ENCODE measurements around the gene KCTD13.
"Not testable (repeated sequence)": the region's sequence is repeated elsewhere in the genome, so short reads cannot be mapped to it uniquely, and the experiment has no call there.

KCTD13 gene

DNA sequence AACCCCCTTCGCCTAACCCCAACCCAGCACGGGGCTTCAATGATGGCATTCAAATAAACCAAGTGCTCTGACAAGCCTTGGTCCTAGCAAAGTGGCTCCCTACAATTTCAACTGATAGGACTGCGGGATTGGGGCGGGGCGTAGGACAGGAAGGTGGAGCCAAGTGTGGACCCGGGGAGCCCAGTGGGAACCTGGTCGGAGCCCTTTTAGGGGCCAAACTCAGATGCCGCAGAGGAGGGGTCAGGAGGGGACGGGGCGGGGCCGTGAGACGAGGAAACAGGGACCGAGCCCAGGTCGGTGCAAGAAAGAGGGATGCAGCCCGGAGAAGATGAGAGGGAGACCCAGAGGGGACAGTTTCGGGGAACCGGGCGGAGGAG lies 49.8 kb downstream of the KCTD13 start:
- TF ChIP-seq, protein P1, sequence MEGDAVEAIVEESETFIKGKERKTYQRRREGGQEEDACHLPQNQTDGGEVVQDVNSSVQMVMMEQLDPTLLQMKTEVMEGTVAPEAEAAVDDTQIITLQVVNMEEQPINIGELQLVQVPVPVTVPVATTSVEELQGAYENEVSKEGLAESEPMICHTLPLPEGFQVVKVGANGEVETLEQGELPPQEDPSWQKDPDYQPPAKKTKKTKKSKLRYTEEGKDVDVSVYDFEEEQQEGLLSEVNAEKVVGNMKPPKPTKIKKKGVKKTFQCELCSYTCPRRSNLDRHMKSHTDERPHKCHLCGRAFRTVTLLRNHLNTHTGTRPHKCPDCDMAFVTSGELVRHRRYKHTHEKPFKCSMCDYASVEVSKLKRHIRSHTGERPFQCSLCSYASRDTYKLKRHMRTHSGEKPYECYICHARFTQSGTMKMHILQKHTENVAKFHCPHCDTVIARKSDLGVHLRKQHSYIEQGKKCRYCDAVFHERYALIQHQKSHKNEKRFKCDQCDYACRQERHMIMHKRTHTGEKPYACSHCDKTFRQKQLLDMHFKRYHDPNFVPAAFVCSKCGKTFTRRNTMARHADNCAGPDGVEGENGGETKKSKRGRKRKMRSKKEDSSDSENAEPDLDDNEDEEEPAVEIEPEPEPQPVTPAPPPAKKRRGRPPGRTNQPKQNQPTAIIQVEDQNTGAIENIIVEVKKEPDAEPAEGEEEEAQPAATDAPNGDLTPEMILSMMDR (IDR thresholded peaks at IDR 0.05; ENCODE audit: low read depth, low read length): no peak
- DNase-seq (ENCODE audit: extremely low read depth, low read depth): no peak

DNA sequence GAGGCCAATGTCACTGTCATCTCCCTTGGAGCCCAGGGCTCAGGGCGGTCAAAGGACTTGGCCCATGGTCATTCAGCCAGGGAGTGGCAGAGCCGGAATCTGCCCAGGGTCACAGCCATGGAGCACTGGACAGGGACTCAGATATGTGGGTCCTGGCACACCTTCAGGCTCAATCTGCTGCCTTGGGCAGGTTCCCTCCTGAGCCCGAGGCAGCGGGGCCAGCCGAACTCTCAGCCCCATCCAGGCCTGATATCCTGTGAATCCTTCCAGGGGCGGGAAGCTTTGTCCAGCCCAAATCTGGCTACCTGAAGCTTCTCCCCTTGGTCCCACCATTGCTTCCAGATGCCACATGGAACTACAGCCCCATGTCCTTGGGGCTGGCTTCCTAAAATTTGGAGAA lies 50.8 kb downstream of the KCTD13 start:
- DNase-seq (ENCODE audit: extremely low read depth, low read depth): no peak
- TF ChIP-seq, protein P1 (IDR thresholded peaks at IDR 0.05; ENCODE audit: low read depth, low read length): no peak

DNA sequence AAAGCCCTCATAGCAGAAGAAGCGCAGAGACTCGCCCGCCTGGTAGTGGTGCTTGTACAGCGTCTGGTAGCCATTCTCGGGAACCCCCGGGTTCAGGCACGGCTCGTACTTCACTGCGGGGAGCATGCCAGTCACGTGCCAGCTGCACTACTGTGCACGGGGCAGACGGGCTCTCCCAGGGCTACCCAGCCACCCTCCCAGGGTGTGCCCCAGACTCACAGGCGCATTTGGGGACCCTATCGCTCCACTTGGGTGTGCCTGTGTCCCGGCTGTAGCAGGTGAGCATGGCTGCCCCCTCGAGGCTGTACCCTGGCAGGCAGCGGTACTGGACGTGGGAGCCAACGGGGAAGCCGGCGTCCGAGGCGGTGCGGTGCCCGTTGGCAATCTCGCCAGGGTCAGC lies 52.7 kb downstream of the KCTD13 start:
- DNase-seq (ENCODE audit: extremely low read depth, low read depth): no peak
- TF ChIP-seq, protein P1 (IDR thresholded peaks at IDR 0.05; ENCODE audit: low read depth, low read length): no peak

DNA sequence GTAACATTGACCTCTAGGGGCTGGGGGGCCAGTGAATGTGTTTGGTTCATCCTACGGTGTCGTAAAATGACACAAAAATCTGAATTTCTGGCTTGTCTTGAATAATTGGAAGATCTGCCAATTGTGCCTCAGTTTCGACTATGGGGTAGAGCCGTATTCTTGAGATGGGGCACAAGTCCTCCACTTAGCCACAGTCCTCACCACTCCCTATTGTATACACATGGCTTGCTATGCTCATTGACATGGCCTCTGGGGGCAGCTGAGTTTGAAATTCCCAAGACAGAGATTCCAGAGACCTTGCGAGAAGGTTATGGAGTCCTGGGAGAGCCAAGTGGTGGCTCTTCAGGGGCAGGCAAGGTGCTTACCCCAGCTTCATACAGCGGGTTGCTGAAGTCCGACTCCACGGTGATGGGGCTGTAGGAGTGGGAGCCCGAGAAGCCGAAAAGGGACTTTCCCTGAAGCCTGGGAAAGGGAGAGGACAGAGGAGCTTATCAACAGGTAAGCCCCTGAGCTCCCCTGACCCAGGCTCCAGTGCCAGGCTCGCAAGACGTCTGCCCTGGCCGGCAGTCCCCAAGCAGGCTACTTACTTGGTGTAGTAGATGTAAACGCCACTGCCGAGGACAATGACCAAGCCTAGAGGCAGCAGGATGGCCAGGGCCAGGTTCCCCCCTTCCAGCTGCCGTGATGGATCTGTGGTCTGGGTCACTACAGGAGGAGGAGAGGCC lies 54.0 kb downstream of the KCTD13 start:
- TF ChIP-seq, protein P1 (IDR thresholded peaks at IDR 0.05; ENCODE audit: low read depth, low read length): no peak
- no peak for DNase-seq (ENCODE audit: extremely low read depth, low read depth)

DNA sequence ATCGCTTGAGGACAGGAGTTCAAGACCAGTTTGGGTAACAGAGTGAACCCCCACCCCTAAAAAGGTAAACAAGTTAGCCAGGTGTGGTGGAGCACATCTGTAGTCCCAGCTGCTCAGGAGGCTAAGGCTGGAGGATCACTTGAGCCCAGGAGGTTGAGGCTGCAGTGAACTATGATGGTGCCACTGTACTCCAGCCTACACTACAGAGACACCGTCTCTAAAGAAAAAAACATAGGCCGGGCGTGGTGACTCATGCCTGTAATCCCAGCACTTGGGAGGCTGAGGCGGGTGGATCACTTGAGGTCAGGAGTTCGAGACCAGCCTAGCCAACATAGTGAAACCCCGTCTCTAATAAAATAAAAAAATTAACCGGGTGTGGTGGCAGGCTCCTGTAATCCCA lies 57.0 kb downstream of the KCTD13 start:
- DNase-seq (ENCODE audit: extremely low read depth, low read depth): not testable (repeated sequence)

DNA sequence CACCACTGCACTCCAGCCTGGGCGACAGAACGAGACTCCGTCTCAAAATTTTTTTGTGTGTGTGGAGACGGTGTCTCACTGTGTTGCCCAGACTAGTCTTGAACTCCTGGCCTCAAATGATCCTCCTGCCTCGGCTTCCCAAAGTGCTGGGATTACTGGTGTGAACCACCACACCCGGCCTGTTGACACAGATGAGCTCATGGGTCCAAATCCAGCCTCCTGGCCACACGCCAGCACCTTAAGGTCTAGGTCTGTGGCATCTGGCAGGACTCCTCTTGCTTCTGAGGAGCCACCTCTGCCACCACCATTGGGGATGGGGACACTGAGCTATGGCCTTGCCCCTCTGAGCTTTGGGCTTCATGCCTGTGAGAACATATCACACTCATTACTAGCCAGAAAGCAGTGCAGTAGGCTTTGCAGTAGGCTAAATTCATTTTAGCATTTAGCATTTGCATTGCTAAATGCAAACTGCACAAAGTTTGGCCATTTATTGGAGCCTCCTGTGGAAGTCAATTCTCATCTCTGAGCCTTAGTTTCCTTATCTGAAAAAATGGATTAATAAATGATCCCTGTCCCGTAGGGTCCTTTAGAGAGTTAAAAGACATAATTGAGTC lies 57.5 kb downstream of the KCTD13 start:
- TF ChIP-seq, protein P1 (IDR thresholded peaks at IDR 0.05; ENCODE audit: low read depth, low read length): no peak
- DNase-seq (ENCODE audit: extremely low read depth, low read depth): no peak

DNA sequence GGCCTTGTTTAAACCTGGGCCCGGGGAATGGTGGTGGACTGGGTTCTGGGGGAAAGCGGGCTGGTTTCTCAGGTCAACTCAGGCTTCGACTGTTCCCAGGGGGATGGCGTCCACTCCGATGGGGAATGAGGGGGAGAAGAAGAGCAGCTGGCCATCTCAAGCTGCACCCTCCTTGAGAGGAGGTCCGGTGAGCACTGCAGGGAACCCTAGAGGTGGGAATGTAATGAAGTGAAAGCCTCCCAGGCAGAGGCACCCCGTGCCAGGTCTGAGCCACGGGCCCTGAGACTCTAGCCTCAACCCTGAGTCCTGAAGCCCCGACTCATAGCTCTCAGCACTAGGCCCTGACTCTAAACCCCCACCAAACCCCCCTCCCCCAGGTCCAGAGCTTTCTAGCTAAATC lies 61.8 kb downstream of the KCTD13 start:
- TF ChIP-seq, protein P1 (IDR thresholded peaks at IDR 0.05; ENCODE audit: low read depth, low read length): no peak

DNA sequence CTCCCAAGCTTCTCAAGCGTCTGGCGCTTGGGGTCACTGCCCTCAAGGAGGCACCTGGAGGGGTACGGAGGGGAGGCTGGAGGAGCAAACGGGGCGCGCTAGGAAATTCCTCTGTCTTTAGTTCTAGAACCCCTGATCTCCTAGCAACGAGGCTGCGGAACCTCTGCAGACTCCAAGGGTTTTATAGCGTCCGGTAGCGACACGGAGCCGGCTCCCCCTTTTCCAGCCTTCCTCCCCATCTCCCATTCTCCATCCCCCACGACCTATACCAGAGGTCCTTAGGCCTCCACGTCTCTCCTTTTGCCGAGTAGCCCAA lies 62.4 kb downstream of the KCTD13 start:
- TF ChIP-seq, protein P1 (IDR thresholded peaks at IDR 0.05; ENCODE audit: low read depth, low read length): no peak
- no peak for DNase-seq (ENCODE audit: extremely low read depth, low read depth)

More for the DNA sequence above, 61.8 kb downstream of the KCTD13 start:
- no peak for DNase-seq (ENCODE audit: extremely low read depth, low read depth)
